ENCODE measurements around the gene IQSEC3.

The IQSEC3 gene

GRCh38 chr12:143964-144649 lies 77.5 kb downstream of the IQSEC3 start:
- no peaks in the 10 kb centered on the region for H3K36me3 ChIP-seq (ENCODE audit: insufficient read depth)
- no peaks in the 10 kb centered on the region for H4K20me1 ChIP-seq (ENCODE audit: insufficient read depth)
- H3K79me2 ChIP-seq (ENCODE audit: insufficient read depth, low read depth): no peaks in the 10 kb centered on the region
- H3K4me1 ChIP-seq (ENCODE audit: low read depth, poor library complexity, severe bottlenecking): no peaks in the 10 kb centered on the region
- no peak for TF ChIP-seq CTCF (conservative IDR thresholded peaks at IDR 0.05; ENCODE audit: low read depth, low read length)
- no peak overlapping the region for H3K27ac ChIP-seq
- peak overlapping the region; percentile 16; the same call in 1 of the 2 replicates for H2AFZ ChIP-seq (ENCODE audit: low read depth)
- H3K27me3 ChIP-seq (ENCODE audit: insufficient read depth, low read depth): peaks cover 15% of the 10 kb centered on the region; the same call in 1 of the 2 replicates
- H3K9ac ChIP-seq: no peak overlapping the region
- no peak overlapping the region; the same call in 1 of the 2 replicates for H3K4me2 ChIP-seq
- no peak overlapping the region for H3K4me3 ChIP-seq (IDR thresholded peaks at IDR 0.05; ENCODE audit: insufficient read depth, low read depth, low read length)

- H3K79me2 ChIP-seq (ENCODE audit: insufficient read depth, low read depth): no peaks in the 10 kb centered on the region
- H3K4me1 ChIP-seq (ENCODE audit: low read depth, poor library complexity, severe bottlenecking): no peaks in the 10 kb centered on the region
- no peaks in the 10 kb centered on the region for H4K20me1 ChIP-seq (ENCODE audit: insufficient read depth)
- H3K36me3 ChIP-seq (ENCODE audit: insufficient read depth): no peaks in the 10 kb centered on the region
- no peak overlapping the region; the same call in 1 of the 2 replicates for H3K4me2 ChIP-seq
- no peak for TF ChIP-seq CTCF (conservative IDR thresholded peaks at IDR 0.05; ENCODE audit: low read depth, low read length)
- H3K27me3 ChIP-seq (ENCODE audit: insufficient read depth, low read depth): peaks cover 9% of the 10 kb centered on the region; the same call in 1 of the 2 replicates
- no peak overlapping the region for H3K27ac ChIP-seq
- H2AFZ ChIP-seq (ENCODE audit: low read depth): peak overlapping the region; percentile 16; the same call in 1 of the 2 replicates
- H3K4me3 ChIP-seq (IDR thresholded peaks at IDR 0.05; ENCODE audit: insufficient read depth, low read depth, low read length): no peak overlapping the region
- H3K9ac ChIP-seq: no peak overlapping the region
Observed at GRCh38 chr12:144650-145284, 78.2 kb downstream of the IQSEC3 start.

DNA sequence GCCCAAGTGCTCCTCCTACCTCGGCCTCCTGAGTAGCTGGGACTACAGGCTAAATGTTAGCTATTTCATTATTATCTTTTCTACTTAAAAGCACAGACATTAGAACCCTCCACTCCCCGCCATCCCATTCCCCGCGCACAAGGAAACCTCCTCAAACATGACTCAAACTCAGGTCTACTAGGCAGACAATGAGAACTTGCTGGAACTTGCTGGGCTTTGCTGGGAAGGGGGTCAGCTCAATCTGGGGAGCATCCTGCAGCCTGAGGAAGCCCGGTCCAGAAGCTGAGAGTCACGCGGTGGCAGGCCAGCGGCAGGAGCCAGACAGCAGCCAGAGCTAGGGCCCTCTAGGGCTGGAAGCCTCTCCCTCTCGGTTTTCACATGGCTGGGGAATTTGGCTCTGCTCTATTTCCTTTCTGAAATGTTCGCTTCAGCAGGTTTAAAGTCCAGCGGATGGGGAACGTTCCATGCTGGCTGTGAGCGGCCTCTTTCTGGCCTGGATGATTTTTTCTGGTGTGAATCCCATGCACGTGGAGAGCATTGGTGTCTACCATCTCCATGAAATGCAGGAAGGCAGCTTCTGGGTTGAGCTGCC lies 78.9 kb downstream of the IQSEC3 start:
- no peak overlapping the region for H3K4me2 ChIP-seq
- H3K9ac ChIP-seq: no peak overlapping the region
- H3K4me3 ChIP-seq (IDR thresholded peaks at IDR 0.05; ENCODE audit: insufficient read depth, low read depth, low read length): no peak overlapping the region
- no peaks in the 10 kb centered on the region for H4K20me1 ChIP-seq (ENCODE audit: insufficient read depth)
- no peak overlapping the region for H3K27ac ChIP-seq
- no peak overlapping the region for H2AFZ ChIP-seq (ENCODE audit: low read depth)
- TF ChIP-seq CTCF (conservative IDR thresholded peaks at IDR 0.05; ENCODE audit: low read depth, low read length): no peak
- H3K27me3 ChIP-seq (ENCODE audit: insufficient read depth, low read depth): peaks cover 9% of the 10 kb centered on the region; the same call in 1 of the 2 replicates
- H3K4me1 ChIP-seq (ENCODE audit: low read depth, poor library complexity, severe bottlenecking): no peaks in the 10 kb centered on the region
- no peaks in the 10 kb centered on the region for H3K79me2 ChIP-seq (ENCODE audit: insufficient read depth, low read depth)
- H3K36me3 ChIP-seq (ENCODE audit: insufficient read depth): no peaks in the 10 kb centered on the region

- Histone ChIP-seq H3K79me2 (ENCODE audit: insufficient read depth, low read depth) (no peaks in the 10 kb centered on the region), H3K27ac (no peak overlapping the region), H3K4me1 (ENCODE audit: low read depth, poor library complexity, severe bottlenecking) (no peaks in the 10 kb centered on the region), H3K4me2 (no peak overlapping the region), H3K27me3 (ENCODE audit: insufficient read depth, low read depth) (peaks cover 4% of the 10 kb centered on the region; the same call in 1 of the 2 replicates), H3K4me3 (IDR thresholded peaks at IDR 0.05; ENCODE audit: insufficient read depth, low read depth, low read length) (no peak overlapping the region), H2AFZ (ENCODE audit: low read depth) (no peak overlapping the region), H3K36me3 (ENCODE audit: insufficient read depth) (no peaks in the 10 kb centered on the region), H3K9ac (no peak overlapping the region), H4K20me1 (ENCODE audit: insufficient read depth) (no peaks in the 10 kb centered on the region)
- no peak for TF ChIP-seq CTCF (conservative IDR thresholded peaks at IDR 0.05; ENCODE audit: low read depth, low read length)
Observed at GRCh38 chr12:147242-147641, 80.7 kb downstream of the IQSEC3 start.
